ENCODE results near the gene HBB. TPM values are rescaled to one million over a fixed set of nuclear protein-coding genes. Genes with fewer than 3 reads are reported as not detected.

Gene HBB
- polyA plus RNA-seq, 3 donors: 3.0 to 298 (median 278) TPM

- Histone ChIP-seq H4K20me1 (ENCODE audit: insufficient read depth, low read length) (no peaks in the 10 kb centered on the region), H3K36me3 (replicated peaks in 1 of 2; ENCODE audit: control insufficient read depth in 1 of 2, insufficient read depth in 2 of 2, low read length in 2 of 2) (no peaks in the 10 kb centered on the region), H3K27ac (ENCODE audit: low read depth in 1 of 2, low read length in 2 of 2) (no peak overlapping the region), H3K4me1 (ENCODE audit: control insufficient read depth in 1 of 2, insufficient read depth in 2 of 2, low read length in 2 of 2) (no peaks in the 10 kb centered on the region), H3K9ac (ENCODE audit: insufficient read depth, low read length, poor library complexity, severe bottlenecking) (no peak overlapping the region), H3K9me3 (replicated peaks in 1 of 2; ENCODE audit: control insufficient read depth in 1 of 2, insufficient read depth in 1 of 2, low read length in 2 of 2) (no peaks in the 10 kb centered on the region), H3K4me3 (replicated peaks in 1 of 3; ENCODE audit: low read depth in 2 of 3, low read length in 3 of 3) (no peak overlapping the region), H3K4me2 (replicated peaks; ENCODE audit: extremely low read depth, low read length, poor library complexity, severe bottlenecking) (no peak overlapping the region), H3K27me3 (ENCODE audit: control insufficient read depth in 2 of 2, insufficient read depth in 2 of 2, low read length in 2 of 2) (no peaks in the 10 kb centered on the region), H3K79me2 (ENCODE audit: insufficient read depth, low read length) (no peaks in the 10 kb centered on the region), H2AFZ (ENCODE audit: insufficient read depth, low read depth, low read length, poor library complexity, severe bottlenecking) (no peak overlapping the region)
- Mint-ChIP-seq H3K27ac (no peak overlapping the region), H3K4me3 (no peak overlapping the region), H3K27me3 (ENCODE audit: low read depth in 3 of 3) (peaks cover 0 to 2% (median 0%) of the 10 kb centered on the region in 3 donors), H3K9me3 (peaks cover 0 to 2% (median 0%) of the 10 kb centered on the region in 7 donors), H3K4me1 (no peaks in the 10 kb centered on the region), H3K36me3 (no peaks in the 10 kb centered on the region)
- 80% methylated on average over 1 of the region's 3 CpGs for WGBS (ENCODE audit: insufficient coverage)
- no peak for DNase-seq
- intact Hi-C loops (cut with micrococcal nuclease): no loop called here
- TF ChIP-seq CTCF (IDR thresholded peaks at IDR 0.05): no peak
Observed at GRCh38 chr11:5247472-5248192, 20.8 kb upstream of the HBB start.

GRCh38 chr11:5246772-5247471 lies 20.1 kb upstream of the HBB start:
- H3K9me3 Mint-ChIP-seq: peaks cover 0 to 2% (median 0%) of the 10 kb centered on the region in 7 donors
- no peaks in the 10 kb centered on the region for H4K20me1 ChIP-seq (ENCODE audit: insufficient read depth, low read length)
- H2AFZ ChIP-seq (ENCODE audit: insufficient read depth, low read depth, low read length, poor library complexity, severe bottlenecking): no peak overlapping the region
- no peak overlapping the region for H3K27ac ChIP-seq (ENCODE audit: low read depth in 1 of 2, low read length in 2 of 2)
- H3K9me3 ChIP-seq (replicated peaks in 1 of 2; ENCODE audit: control insufficient read depth in 1 of 2, insufficient read depth in 1 of 2, low read length in 2 of 2): no peaks in the 10 kb centered on the region
- intact Hi-C loops (cut with micrococcal nuclease): no loop called here
- no peaks in the 10 kb centered on the region for H3K27me3 ChIP-seq (ENCODE audit: control insufficient read depth in 2 of 2, insufficient read depth in 2 of 2, low read length in 2 of 2)
- no peak overlapping the region for H3K4me2 ChIP-seq (replicated peaks; ENCODE audit: extremely low read depth, low read length, poor library complexity, severe bottlenecking)
- no peaks in the 10 kb centered on the region for H3K36me3 Mint-ChIP-seq
- no peaks in the 10 kb centered on the region for H3K36me3 ChIP-seq (replicated peaks in 1 of 2; ENCODE audit: control insufficient read depth in 1 of 2, insufficient read depth in 2 of 2, low read length in 2 of 2)
- no peaks in the 10 kb centered on the region for H3K4me1 ChIP-seq (ENCODE audit: control insufficient read depth in 1 of 2, insufficient read depth in 2 of 2, low read length in 2 of 2)
- no peak overlapping the region for H3K4me3 Mint-ChIP-seq
- no peaks in the 10 kb centered on the region for H3K4me1 Mint-ChIP-seq
- TF ChIP-seq CTCF (IDR thresholded peaks at IDR 0.05): no peak
- no peak for DNase-seq
- no peak overlapping the region for H3K4me3 ChIP-seq (replicated peaks in 1 of 3; ENCODE audit: low read depth in 2 of 3, low read length in 3 of 3)
- no peaks in the 10 kb centered on the region for H3K79me2 ChIP-seq (ENCODE audit: insufficient read depth, low read length)
- H3K27me3 Mint-ChIP-seq (ENCODE audit: low read depth in 3 of 3): peaks cover 0 to 2% (median 0%) of the 10 kb centered on the region in 3 donors
- WGBS (ENCODE audit: insufficient coverage): 17% methylated on average over 1 of the region's 6 CpGs
- no peak overlapping the region for H3K9ac ChIP-seq (ENCODE audit: insufficient read depth, low read length, poor library complexity, severe bottlenecking)
- no peak overlapping the region for H3K27ac Mint-ChIP-seq
